Keratinocyte (primary cell): ENCODE measurements around the gene CCDC34. TPM values are rescaled to one million over a fixed set of nuclear protein-coding genes. Genes with fewer than 3 reads are reported as not detected.

Source experiments
- DNase-seq: peaks from one replicate; pipeline ENCODE4 v3.0.0-alpha.2; 2011; ENCODE audit warnings: low read depth, missing footprints, low spot score
- FAIRE-seq: peaks from 2 replicates; lab custom pipeline; 2011; peaks lifted over from hg19 to GRCh38; lab: Jason Lieb, UNC
- H2AFZ ChIP-seq: 2 replicates; pipeline ENCODE4 v1.6.0; 2012; ENCODE audit warnings: low read length, control low read depth, inconsistent platforms; ENCODE audit not compliant: control insufficient read depth
- H3K27ac ChIP-seq: 2 replicates; pipeline ENCODE4 v1.5.1; 2011; ENCODE audit warnings: low read length; ENCODE audit not compliant: control insufficient read depth, insufficient read depth
- H3K27me3 ChIP-seq: 3 replicates; pipeline ENCODE4 v1.6.0; 2011; ENCODE audit warnings: low read length; ENCODE audit not compliant: control insufficient read depth, insufficient read depth; ENCODE audit errors: extremely low read depth
- H3K36me3 ChIP-seq, 2 experiments: 2 replicates in 1 of 2; 3 replicates in 1 of 2; pipeline ENCODE4 v1.5.1; 2011; ENCODE audit warnings: low read length in 2 of 2, mild to moderate bottlenecking in 1 of 2; ENCODE audit not compliant: control insufficient read depth in 2 of 2, insufficient read depth in 2 of 2; ENCODE audit errors: extremely low read depth in 1 of 2
- H3K4me1 ChIP-seq: 3 replicates; pipeline ENCODE4 v1.5.1; 2011; ENCODE audit warnings: low read length; ENCODE audit not compliant: control insufficient read depth, insufficient read depth; ENCODE audit errors: extremely low read depth
- H3K4me2 ChIP-seq: 3 replicates; pipeline ENCODE4 v1.6.0; 2011; ENCODE audit warnings: low read depth, low read length; ENCODE audit not compliant: control insufficient read depth, insufficient read depth; ENCODE audit errors: extremely low read depth
- H3K4me3 ChIP-seq, 3 experiments: fragments of 200-600 bp in 1 of 3; sonication (generic) in 1 of 3; 2 replicates in 2 of 3; 3 replicates in 1 of 3; pipeline ENCODE4 v1.5.1; 2011 to 2016; ENCODE audit warnings: low read length in 3 of 3, mild to moderate bottlenecking in 3 of 3, control low read depth in 2 of 3, inconsistent platforms in 1 of 3, low read depth in 1 of 3, mixed read lengths in 1 of 3, mixed run types in 1 of 3, moderate library complexity in 1 of 3; ENCODE audit not compliant: control insufficient read depth in 2 of 3, insufficient read depth in 2 of 3; ENCODE audit errors: extremely low read depth in 1 of 3
- H3K79me2 ChIP-seq: 2 replicates; pipeline ENCODE4 v1.6.0; 2012; ENCODE audit warnings: low read length; ENCODE audit not compliant: control insufficient read depth, insufficient read depth
- H3K9ac ChIP-seq: 3 replicates; pipeline ENCODE4 v1.6.0; 2011; ENCODE audit warnings: low read length; ENCODE audit not compliant: control insufficient read depth, insufficient read depth; ENCODE audit errors: extremely low read depth
- H3K9me1 ChIP-seq: 3 replicates; pipeline ENCODE4 v1.6.0; 2011; ENCODE audit warnings: low read length; ENCODE audit not compliant: control insufficient read depth, insufficient read depth; ENCODE audit errors: extremely low read depth
- H3K9me3 ChIP-seq: 2 replicates; pipeline ENCODE4 v1.5.1; 2012; ENCODE audit warnings: low read depth, low read length; ENCODE audit not compliant: control insufficient read depth
- H4K20me1 ChIP-seq: 3 replicates; pipeline ENCODE4 v1.6.0; 2011; ENCODE audit warnings: low read length; ENCODE audit not compliant: control insufficient read depth, insufficient read depth; ENCODE audit errors: extremely low read depth
- EZH2 ChIP-seq: IDR thresholded peaks from one replicate; pipeline ENCODE4 v1.6.1; 2012; ENCODE audit warnings: inconsistent platforms, mild to moderate bottlenecking, low read length, moderate library complexity
- dilution Hi-C: fragments of 300-500 bp; cut with MboI; formaldehyde crosslinking; loops from one replicate; pipeline ENCODE4 v1.7.0; 2020; ENCODE audit warnings: low sequenced_read_pairs; ENCODE audit not compliant: extremely low pct_ligation_motif_present
- polyA plus RNA-seq, 5 experiments: library from polyadenylated mRNA; depleted of rRNA in 3 of 5; stranded (reverse) in 3 of 5; stranded (forward) in 1 of 5; unstranded in 1 of 5; fragments of >200 nt; gene quantifications; 1 replicate in 1 of 5; 2 replicates in 3 of 5; 3 replicates in 1 of 5; pipeline versions ENCODE4 v1.2.1 to v1.2.3, GENCODE V29; 2011 to 2012; ENCODE audit warnings: missing spikeins in 2 of 5, low read depth in 1 of 5, low replicate concordance in 1 of 5
- TF ChIP-seq, protein P1 (sequence below), 3 experiments: IDR thresholded peaks in 1 of 3; conservative IDR thresholded peaks in 1 of 3; optimal IDR thresholded peaks in 1 of 3; 2 replicates in 2 of 3; 3 replicates in 1 of 3; pipeline versions ENCODE3 to v1.5.1; 2011; ENCODE audit warnings: low read length in 3 of 3, mild to moderate bottlenecking in 3 of 3, moderate library complexity in 2 of 3, control low read depth in 1 of 3, inconsistent platforms in 1 of 3; ENCODE audit not compliant: insufficient read depth in 2 of 3; ENCODE audit errors: extremely low read depth in 1 of 3

The CCDC34 gene
- polyA plus RNA-seq, 1 donor (not counting 4 experiments of a cell fraction or from before 2014, with no cell fraction given), result 4.2 TPM

DNA sequence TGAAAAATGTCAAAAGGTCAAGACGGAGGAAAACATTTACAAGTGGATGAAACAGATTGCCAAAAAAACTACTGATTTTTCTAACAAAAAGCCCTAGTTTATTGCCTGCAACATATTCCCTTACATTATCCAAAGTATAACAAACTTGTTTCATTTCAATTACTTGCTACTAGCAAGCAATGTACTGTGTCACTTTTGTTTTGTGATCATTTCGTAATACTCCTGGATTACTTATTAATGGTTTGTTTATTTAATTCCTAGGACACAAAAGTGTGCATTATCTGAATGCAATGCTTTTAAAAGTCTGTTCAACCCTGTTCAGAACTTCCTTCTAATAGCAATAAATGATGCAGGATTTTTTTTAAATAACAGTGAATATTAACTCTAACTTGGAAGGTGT is 50.9 kb downstream of the CCDC34 start:
- no peaks in the 10 kb centered on the region for H3K4me1 ChIP-seq
- no peaks in the 10 kb centered on the region for H3K9me1 ChIP-seq
- FAIRE-seq, result no peak
- no peak overlapping the region for H3K4me2 ChIP-seq
- dilution Hi-C loops, result no loop called here
- no peaks in the 10 kb centered on the region for H3K27me3 ChIP-seq
- no peak overlapping the region for H3K27ac ChIP-seq
- H3K4me3 ChIP-seq, result no peak overlapping the region
- no peak for TF ChIP-seq EZH2
- TF ChIP-seq, protein P1, sequence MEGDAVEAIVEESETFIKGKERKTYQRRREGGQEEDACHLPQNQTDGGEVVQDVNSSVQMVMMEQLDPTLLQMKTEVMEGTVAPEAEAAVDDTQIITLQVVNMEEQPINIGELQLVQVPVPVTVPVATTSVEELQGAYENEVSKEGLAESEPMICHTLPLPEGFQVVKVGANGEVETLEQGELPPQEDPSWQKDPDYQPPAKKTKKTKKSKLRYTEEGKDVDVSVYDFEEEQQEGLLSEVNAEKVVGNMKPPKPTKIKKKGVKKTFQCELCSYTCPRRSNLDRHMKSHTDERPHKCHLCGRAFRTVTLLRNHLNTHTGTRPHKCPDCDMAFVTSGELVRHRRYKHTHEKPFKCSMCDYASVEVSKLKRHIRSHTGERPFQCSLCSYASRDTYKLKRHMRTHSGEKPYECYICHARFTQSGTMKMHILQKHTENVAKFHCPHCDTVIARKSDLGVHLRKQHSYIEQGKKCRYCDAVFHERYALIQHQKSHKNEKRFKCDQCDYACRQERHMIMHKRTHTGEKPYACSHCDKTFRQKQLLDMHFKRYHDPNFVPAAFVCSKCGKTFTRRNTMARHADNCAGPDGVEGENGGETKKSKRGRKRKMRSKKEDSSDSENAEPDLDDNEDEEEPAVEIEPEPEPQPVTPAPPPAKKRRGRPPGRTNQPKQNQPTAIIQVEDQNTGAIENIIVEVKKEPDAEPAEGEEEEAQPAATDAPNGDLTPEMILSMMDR (optimal IDR thresholded peaks at IDR 0.05 in 1 of 3, IDR thresholded peaks at IDR 0.05 in 1 of 3, conservative IDR thresholded peaks at IDR 0.05 in 1 of 3; ENCODE audit: extremely low read depth in 1 of 3, insufficient read depth in 2 of 3, low read length in 3 of 3), result no peak
- H3K79me2 ChIP-seq, result no peaks in the 10 kb centered on the region
- H2AFZ ChIP-seq, result no peak overlapping the region
- H3K9ac ChIP-seq, result no peak overlapping the region
- H3K9me3 ChIP-seq, result no peaks in the 10 kb centered on the region
- no peak for DNase-seq
- H3K36me3 ChIP-seq, result peaks cover 0 to 1% of the 10 kb centered on the region in 2 experiments
- no peaks in the 10 kb centered on the region for H4K20me1 ChIP-seq

GRCh38 chr11:27310707-27311106 is 52.3 kb downstream of the CCDC34 start:
- no peaks in the 10 kb centered on the region for H3K9me1 ChIP-seq
- H3K4me1 ChIP-seq, result no peaks in the 10 kb centered on the region
- no peak overlapping the region for H3K4me2 ChIP-seq
- no peaks in the 10 kb centered on the region for H3K79me2 ChIP-seq
- H3K9ac ChIP-seq, result no peak overlapping the region
- FAIRE-seq, result no peak
- no peaks in the 10 kb centered on the region for H3K9me3 ChIP-seq
- no peak overlapping the region for H2AFZ ChIP-seq
- DNase-seq, result no peak
- H3K27ac ChIP-seq, result no peak overlapping the region
- peaks cover 0 to 1% of the 10 kb centered on the region in 2 experiments for H3K36me3 ChIP-seq
- no peak for TF ChIP-seq EZH2
- TF ChIP-seq, protein P1 (optimal IDR thresholded peaks at IDR 0.05 in 1 of 3, IDR thresholded peaks at IDR 0.05 in 1 of 3, conservative IDR thresholded peaks at IDR 0.05 in 1 of 3; ENCODE audit: extremely low read depth in 1 of 3, insufficient read depth in 2 of 3, low read length in 3 of 3), result no peak
- no peak overlapping the region for H3K4me3 ChIP-seq
- no peaks in the 10 kb centered on the region for H3K27me3 ChIP-seq
- dilution Hi-C loops, result no loop called here
- no peaks in the 10 kb centered on the region for H4K20me1 ChIP-seq
